Measurements from ENCODE around the gene AFF3.
"Not testable (repeated sequence)": the region's sequence is repeated elsewhere in the genome, so short reads cannot be mapped to it uniquely, and the experiment has no call there.

Gene AFF3

DNA sequence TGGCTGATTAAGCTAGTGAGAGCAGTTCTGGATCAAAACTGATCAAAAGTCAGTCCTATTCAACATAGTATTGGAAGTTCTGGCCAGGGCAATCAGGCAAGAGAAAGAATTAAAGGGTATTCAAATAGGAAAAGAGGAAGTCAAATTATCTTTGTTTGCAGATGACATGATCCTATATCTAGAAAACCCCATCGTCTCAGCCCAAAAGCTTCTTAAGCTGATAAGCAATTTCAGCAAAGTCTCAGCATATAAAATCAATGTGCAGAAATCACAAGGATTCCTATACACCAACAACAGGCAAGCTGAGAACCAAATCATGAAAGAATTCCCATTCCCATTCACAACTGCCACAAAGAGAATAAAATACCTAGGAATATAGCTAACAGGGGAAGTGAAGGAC, 368.7 kb downstream of the AFF3 start:
- not testable (repeated sequence) for DNase-seq

DNA sequence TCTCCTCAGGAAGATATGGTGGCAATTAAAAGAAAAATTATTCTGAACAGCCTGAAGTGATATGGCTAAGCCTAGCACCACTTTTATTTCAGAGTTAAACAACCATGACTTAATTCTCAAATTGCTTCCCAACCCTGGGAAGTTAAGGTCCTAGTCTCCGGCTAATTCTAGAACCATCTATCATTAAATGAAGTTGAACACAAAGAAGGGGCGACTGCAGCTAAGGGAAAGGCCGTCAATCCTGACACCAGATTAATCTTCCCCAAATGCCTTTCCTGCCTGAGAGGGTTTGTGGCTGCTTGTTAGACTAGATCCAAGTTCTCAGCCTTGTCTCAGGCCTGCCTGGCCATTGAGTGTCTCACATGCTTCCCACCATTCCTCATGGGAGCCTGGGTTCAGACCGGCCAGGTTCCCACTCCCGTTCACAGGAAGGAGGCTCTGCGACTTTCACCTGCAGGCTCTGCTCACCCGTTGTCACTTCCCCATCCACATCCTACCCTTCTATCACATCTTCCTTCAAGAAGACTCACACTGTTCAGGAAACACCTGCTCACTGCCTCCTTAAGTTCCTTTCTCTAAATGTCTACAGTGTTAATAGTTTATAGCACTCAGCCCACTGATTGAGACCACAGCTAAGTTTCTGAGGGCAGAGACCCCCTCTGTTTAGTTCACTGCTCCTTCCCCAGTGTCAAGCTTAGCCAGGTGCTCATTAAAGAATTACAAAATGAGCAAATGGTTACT, 369.6 kb downstream of the AFF3 start:
- no peak for DNase-seq

DNA sequence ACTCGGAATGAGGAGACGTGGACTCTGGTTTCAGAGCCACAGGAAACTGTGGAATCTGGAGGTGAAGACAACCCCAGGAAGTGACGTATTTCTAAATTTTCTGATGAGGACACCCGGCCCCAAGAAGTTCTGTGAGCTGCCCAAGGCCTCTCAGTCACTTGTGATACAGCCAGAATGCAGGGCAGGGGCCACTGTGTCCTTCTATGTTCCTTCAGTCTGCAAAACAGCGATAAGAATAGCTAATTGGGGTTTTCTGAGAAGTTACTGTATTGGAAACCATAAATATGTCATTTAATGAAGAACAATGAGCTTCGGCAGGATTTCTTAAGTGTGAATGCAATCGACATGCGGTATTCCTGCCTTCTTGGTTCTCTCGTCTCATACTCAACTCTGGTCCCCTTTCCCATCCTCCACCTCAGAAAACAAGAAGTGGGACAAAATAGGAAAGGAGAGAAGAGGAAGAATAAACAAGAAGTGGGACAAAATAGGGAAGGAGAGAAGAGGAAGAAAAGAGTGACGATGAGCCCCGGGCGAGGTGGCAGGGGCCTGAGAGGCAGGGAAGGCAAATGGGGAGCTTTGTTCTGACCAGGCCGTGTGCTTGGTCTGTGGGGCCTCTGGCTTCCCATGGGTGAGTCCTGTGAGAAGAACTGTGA, 370.6 kb downstream of the AFF3 start:
- DNase-seq = no peak

DNA sequence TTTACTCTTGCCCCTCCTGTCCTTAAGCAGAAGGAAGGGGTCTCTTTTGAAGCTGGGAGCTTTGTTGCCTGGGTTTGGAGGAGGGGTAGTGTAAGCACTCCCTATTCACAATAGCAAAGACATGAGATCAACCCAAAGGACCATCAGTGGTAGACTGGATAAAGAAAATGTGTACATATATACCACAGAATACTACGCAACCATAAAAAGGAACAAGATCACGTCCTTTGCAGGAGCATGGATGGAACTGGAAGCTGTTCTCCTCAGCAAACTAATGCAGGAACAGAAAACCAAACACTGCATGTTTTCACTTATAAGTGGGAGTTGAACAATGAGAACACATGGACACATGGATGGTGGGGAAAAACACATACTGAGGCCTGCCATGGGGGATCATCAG, 371.5 kb downstream of the AFF3 start:
- no peak for DNase-seq

DNA sequence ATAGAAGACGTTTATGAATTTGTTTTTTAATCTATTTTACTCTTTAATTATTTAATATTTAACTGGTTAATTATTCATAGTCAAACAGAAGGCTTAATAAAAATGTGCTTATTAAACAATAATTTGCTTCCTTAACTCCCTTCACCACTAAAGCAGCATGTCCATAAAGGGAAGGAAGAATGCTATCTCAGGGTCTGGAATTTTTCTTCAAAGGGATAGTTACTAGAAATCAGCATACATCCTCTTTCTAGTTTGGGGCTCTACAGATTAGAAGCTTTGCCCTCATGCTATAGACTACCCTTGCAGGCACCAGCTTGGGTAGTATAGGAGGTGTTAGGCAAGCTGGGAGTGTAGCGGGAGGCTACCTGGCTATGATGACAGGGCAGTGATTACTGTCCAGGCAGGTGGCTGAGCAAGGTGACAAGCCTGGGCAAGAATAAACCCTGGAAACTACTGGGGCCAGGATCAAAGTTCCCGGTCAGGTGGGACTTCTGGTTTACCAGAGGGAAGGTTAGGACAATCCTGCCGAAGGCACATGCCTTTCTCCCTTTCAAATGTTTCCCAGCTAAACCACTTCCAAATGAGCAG, 376.6 kb downstream of the AFF3 start:
- no peak for DNase-seq

DNA sequence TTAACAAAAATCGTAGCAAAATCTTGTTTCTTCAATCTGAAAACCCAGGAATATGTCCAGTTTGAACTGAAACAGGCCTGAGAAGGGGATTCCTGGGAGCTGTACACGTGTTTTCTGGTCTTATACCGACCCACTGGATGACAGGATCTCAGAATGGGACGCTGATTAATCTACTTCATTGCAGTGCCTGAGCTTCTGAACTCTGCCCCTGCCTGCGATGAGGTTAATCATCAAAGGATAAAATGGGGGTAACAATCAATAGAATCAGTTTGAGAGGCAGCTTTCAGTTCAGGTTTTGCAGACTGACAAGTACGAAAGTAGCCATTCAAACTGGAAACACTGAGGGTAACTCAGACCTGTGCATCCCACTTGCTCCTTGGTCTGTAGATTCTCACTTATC, 378.6 kb downstream of the AFF3 start:
- no peak for DNase-seq

DNA sequence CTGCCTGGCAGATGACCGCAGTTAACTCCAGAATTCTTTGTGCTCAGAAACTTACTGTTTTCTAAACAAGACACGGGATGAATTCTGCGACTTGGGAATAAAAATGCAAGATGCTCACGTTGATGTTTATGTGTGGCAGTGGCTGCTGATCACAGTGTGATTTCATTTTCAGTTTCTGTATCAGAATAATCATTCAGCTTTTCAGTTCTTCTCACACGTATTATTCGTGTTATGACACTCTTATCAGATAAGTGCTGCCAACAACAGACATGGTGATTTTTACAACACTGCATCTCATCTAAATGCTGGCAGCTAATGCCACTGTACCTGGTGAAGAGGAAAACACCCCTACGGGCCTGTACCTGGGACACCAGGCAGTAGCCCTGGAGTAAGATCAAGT, 379.7 kb downstream of the AFF3 start:
- DNase-seq = no peak

DNA sequence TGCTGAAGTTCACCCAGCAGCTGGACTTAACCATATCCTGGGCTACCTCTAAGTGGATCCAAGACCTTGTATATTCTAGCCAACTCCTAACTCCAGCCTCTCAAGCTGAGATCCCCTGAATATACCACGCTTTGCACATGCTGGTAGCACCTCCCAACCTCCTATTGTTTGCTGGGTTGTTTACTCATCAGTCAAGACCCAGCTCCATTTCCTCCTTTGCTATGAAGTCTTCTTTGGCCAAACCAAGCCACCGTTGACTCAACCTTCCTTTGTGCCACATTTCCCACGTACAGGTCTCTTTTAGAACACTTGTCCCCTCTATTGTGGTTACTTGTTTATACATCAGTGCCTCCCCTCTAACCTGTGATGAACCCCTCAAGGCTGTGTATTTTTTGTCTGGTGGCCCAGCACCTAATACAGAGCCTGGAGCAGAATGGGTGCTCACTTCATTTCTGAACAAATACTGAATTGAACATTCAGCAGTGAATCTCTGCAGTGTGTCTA, 384.7 kb downstream of the AFF3 start:
- no peak for DNase-seq

DNA sequence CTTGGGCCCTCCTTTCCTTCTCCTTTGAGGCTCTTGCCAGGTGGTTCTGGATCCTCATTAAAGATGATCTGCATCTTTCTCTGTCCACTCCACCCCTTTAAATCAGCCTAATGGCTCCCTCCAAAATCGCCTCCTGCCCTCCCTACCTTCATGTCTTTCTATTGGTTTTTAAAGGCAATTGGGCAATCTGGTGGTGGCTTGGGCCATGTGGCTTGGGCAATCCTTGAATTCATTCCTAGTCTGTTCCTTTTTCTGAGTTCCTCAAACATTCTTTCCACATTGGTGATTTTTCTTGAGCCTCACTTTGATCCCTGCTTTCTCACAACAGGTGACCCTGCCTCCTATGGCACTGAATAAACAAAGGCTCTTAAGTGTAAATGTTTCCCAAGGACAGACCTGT, 386.3 kb downstream of the AFF3 start:
- DNase-seq = no peak

DNA sequence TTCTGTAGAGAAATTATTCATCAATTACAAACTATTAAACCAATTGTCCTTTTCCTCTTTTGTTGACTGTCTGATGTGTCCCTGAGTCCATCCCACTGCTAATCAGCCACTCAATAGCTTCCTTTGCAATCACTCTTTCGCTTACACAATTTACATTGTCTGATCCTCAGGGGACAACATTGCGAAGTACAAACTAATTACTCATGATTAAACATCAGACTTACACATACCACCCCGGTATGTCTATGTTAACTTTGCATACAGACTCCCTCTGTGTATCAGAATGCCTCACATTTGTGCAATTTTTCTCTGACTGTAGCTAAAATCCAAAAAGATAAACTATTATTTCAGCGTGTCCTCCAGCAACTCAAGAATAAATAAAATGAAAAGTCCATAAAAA, 388.2 kb downstream of the AFF3 start:
- no peak for DNase-seq

DNA sequence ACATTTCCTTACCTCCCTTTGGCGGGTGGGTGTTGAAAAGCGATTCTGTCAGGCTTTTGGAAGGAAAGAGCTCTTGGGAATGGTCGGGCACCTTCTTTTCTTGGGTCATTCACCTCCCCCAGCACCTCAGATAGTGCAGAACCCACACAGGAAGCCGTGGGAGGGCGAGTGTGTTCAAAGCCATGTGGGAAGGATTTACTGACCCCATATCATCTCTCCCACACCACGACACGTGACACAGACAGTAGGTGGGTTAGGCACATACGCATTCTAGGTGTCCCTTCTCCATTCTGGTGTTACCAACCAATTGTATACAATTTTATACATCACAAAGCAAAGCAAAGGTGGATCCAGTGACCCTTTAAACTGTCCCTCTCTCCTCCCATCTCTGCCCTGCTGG, 388.9 kb downstream of the AFF3 start:
- no peak for DNase-seq

DNA sequence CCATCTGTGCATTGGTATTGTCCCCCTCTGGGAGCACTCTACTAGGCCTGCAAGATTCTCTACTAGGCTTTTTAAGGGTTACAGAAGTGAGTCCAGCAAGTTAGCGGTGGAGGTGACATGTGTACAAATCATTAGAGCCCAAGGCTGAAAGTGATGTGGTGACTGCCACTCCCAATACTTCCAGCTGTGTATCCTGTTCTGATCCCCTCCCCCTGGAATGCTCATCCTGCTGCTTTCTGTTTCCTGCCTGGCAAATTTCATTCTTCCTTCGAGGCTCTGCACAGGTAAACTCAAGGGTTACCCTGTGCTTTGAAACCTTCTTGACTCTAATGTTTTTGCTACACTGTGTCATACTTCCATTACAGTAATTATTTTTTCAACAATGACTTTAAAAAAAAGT, 394.0 kb downstream of the AFF3 start:
- no peak for DNase-seq

DNA sequence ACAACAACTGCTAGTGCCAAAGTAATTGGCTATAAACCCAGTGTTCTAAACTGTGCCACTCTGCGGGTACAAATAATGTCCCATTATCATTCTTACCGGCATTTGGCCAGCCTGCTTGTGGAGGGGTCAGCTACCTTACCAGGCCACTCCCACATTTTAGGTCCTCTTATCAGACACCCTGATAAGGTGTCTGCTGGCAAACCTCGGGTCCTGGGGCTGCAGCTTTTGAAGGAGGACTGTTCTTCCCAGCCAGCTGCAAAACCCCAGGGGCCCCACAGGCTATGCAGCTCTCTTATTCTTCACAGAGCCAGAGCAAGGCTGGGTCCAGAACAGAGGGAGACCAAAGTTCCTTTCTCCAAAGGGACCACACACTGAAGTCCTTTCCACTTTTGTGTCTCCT, 394.5 kb downstream of the AFF3 start:
- DNase-seq = no peak

DNA sequence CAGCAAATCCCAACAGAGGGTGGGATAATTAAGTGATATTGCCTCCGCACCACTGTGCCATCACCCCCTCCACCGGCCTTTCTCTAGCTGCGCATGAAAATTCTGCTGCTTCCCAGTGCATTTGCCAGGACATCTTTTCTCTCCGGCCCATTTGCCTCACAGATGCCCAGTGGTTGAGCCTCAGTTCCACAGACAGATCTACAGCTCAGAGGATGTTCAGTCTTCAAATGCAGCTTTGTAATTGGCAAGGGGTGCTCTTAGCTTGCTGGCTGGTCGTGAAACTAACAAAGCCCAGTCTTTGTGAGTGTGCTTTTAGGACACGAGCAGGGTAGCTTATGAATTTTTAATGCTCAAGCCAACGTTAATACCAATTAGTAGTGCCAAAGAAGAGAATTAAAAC, 399.2 kb downstream of the AFF3 start:
- DNase-seq = no peak

DNA sequence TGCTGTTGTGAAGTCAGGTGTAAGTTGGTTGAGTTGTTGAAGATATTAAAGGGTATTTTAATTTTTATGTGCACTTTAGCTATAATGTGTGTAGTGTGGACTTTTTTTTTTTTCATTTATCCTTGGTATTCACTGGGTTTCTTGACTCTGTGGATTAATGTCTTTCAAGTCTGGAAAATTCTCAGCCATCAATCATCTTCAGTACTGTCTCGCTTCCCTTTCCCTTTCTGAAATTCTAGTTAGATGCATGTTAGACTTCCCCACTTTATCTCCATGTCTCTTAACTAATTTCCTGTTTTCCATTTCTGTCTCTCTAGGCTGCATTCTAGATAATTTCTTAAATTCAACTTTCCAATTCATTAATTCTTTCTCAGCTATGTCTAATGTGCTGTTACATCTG, 404.9 kb downstream of the AFF3 start:
- DNase-seq = no peak

DNA sequence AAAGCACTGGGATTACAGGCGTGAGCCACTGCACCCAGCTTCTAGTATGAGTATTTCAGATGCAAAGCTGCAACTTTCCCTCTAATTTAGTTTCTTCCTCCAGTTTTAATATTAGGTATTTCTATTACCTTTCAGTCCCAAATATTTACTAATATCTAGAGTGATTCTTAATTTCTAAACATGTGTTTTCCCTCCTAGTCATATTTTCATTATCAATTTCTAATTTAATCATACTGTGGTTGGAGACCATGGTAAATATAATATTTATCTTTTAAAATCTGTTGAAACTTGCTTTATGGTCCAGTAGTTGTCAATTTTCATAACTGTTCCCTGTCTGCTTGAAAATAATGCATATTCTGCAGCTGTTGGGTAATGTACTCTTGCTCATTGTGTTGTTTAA, 406.6 kb downstream of the AFF3 start:
- DNase-seq = no peak

DNA sequence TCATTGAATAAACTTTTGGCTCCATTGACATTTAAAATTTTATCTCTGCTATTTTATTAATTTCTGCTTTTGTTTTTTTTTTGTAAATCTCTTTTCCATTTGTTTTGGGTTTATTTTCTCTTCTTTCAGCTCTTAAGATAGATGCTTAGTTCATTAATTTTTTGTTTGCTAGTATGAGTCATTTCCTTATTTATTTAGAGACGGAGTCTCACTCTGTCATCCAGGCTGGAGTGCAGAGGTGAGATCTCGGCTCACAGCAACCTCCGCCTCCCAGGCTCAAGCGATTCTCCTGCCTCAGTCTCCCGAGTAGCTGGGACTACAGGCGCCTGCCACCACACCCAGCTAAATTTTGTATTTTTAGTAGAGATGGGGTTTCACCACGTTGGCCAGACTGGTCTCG, 407.1 kb downstream of the AFF3 start:
- DNase-seq = not testable (repeated sequence)

DNA sequence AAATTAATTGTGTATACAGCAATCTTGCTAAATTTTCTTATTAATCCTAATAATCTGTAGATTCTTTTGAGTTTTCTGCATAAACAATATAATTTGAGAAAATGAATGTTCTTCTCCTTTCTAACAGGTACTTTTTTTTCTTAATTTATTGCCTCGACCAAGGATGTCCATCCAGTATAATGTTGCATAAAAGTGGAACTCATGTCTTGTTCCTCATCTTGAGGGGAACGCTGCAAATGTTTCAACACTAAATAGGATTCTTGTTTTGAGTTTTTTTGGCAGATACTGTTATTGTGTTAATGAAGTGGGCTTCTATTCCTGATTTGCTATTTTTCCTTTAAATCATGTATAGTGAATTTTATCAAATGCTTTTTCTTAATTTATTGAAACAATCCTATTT, 408.2 kb downstream of the AFF3 start:
- DNase-seq = no peak

DNA sequence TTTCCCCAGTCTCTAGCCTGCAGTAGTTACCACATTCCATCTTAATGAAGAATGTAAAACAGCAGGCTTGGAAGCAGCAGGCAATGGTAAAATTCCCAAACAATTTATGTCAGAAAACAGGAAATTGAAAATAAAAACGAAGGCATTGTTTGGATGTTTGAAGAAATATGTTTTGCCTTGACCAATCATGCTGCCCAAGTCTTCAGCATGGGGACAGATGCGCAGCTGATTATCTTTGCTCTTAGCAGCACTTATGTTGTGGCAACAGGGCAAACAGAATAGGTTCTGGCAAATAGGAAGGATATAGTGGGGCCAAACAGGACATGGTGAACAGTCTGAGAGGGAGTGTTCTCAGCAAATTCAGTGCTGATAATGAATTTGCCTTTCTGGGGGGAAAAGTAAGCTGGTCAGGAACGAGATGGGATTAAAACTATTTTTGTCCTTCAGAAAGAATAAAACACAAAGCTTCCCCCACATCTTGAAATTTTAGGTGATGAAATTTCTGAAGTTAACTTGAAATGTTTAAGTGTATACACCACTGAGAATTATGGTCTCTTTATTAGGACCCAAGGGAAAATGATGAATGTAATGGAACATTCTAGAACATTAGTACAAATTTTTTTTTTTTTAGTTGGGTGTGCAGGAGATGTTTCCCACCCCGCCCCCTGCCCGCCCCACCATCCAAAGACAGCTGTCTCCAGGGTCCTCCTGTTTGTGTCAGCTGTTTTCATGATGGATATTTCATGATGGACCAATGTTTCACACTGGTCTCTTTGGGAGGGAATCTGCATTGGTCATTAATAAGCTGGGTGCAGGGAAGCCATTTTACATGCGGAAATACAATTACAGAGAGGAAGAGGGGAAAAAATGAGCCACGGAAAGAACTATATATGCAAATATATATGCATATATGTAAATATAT, 413.0 kb downstream of the AFF3 start:
- no peak for DNase-seq

DNA sequence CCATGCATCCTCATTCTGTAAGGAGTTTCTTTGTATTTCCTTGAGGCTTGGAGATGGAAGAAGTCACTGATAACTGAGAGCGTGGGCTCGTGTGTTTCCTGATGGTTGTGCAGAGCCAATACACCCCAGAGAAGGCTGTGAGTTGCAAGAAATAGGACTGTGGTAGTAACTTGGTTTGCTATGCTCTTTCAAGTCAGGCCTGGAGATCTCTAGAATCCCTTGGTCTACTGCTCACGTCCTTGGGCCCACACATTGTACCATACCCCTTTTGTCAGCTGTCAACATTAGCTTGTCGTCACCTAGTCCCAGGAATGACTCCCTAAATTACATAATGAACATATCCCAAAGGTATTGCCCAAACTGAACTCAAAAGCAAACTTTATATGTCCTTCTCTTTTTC, 414.2 kb downstream of the AFF3 start:
- DNase-seq = no peak

DNA sequence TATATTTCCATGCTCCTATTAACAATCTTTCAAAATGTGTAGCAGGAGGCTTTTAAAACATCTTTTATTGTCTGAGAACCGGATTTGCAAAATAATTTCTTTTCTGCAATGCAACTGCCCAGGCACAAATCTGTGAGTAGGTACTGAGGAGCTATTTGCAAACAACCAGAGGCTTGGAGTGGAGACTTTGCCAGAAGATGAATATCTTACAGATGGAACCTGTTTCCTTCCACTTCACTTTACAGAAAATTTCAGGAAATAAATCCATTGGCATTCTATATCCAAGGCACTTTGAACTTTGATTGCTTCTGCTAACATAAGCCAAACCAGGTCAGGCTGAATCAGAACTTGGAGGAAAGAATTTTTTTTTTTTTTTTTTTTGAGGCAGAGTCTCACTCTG, 415.2 kb downstream of the AFF3 start:
- no peak for DNase-seq

DNA sequence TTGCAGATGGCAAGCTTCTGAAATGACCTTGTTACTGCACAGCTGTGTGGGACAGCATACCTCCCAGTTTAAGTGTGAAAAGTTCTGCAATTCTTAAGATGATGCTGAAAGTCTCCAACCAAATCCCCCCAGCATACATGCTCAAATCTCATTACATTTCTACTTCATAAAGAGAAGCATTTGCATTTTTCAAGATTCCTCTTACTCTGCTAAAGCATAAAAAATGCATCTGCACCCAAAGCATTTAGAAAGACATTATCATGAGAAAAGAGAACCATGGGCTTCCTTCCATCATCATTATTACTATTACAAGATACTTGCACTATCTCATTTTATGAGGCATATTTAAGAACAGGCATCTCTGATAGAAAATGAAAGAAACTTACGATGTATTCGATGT, 415.7 kb downstream of the AFF3 start:
- DNase-seq = no peak

DNA sequence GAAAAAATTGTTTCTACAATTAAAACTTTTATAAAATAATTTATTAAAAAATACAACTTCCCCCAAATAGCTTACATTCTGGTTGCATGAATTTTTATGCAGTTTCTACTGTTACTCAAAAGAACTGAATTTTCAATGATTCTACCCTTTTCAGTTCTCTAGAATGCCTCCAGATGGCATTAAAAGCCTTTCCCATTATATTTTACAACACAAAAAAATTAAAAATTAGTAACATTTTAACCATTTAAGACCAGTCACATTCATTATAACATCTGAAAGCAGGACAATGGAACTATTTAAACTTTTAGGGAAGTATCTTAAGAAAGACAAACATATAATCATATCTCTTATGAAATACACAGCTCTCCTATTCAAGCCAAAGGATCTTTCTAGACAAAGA, 416.6 kb downstream of the AFF3 start:
- no peak for DNase-seq

Data from NCI-H1436 (cell line).